Sigmoid colon (tissue), 7 donors: Measurements from ENCODE around the gene RPS18. TPM values are rescaled to one million over a fixed set of nuclear protein-coding genes. Genes with fewer than 3 reads are reported as not detected.

Source experiments
- DNase-seq: peaks from one replicate; pipeline ENCODE4 v3.0.0-alpha.2; 2019
- H3K27ac ChIP-seq, 4 donors: fragments of 200-600 bp; sonication (generic); one replicate each; pipeline ENCODE4 v1.5.1; 2016 to 2019; ENCODE audit warnings: mild to moderate bottlenecking in 1 of 4
- H3K27me3 ChIP-seq, 3 donors: fragments of 200-600 bp; sonication (generic); one replicate each; pipeline ENCODE4 v1.5.1; 2019; ENCODE audit warnings: mild to moderate bottlenecking in 1 of 3
- H3K36me3 ChIP-seq, 4 donors: fragments of 200-600 bp; sonication (generic); one replicate each; pipeline ENCODE4 v1.5.1; 2016 to 2019
- H3K4me1 ChIP-seq, 4 donors: fragments of 200-600 bp; sonication (generic); one replicate each; pipeline ENCODE4 v1.5.1; 2017 to 2019
- H3K4me3 ChIP-seq, 4 donors: fragments of 200-600 bp; sonication (generic); one replicate each; pipeline ENCODE4 v1.5.1; 2017 to 2019; ENCODE audit warnings: mild to moderate bottlenecking in 2 of 4, moderate library complexity in 1 of 4
- H3K9me3 ChIP-seq, 4 donors: fragments of 200-600 bp in 3 of 4; sonication (generic) in 3 of 4; one replicate each; pipeline versions ENCODE4 v1.5.1 to v1.6.1; 2013 to 2019
- EP300 ChIP-seq, 4 donors: sonication (generic); formaldehyde crosslinking; IDR thresholded peaks; one replicate each; pipeline ENCODE4 v1.6.1; 2017; ENCODE audit warnings: antibody characterized with exemption in 4 of 4
- POLR2A ChIP-seq, 2 donors: fragments of 450-650 bp; IDR thresholded peaks; one replicate each; pipeline ENCODE4 v1.6.1; 2016; ENCODE audit warnings: antibody characterized with exemption in 2 of 2, mild to moderate bottlenecking in 2 of 2, moderate library complexity in 2 of 2
- POLR2AphosphoS5 ChIP-seq, 4 donors: sonication (generic); formaldehyde crosslinking; IDR thresholded peaks; one replicate each; pipeline ENCODE4 v1.6.1; 2017; ENCODE audit warnings: antibody characterized with exemption in 4 of 4
- WGBS, 2 donors: extraction: QIAGEN DNeasy Blood & Tissue Kit; methylation state at CpG; one replicate each; pipeline ENCODE4 v1.1.7; 2013; 5-methylcytosine and 5-hydroxymethylcytosine counted together
- intact Hi-C: fragments of 100-400 bp; cut with DNase I; formaldehyde crosslinking; loops from one replicate; pipeline ENCODE4 v1.15.1; 2023
- polyA plus RNA-seq, 3 donors: library from polyadenylated mRNA; stranded (reverse); fragments of 200-250 nt; gene quantifications; one replicate each; pipeline ENCODE4 v1.2.3, GENCODE V29; 2013
- total RNA-seq, 4 donors: library from RNA; depleted of rRNA; stranded (reverse); fragments of >200 nt; gene quantifications; one replicate each; pipeline ENCODE4 v1.1.0, GENCODE V29; 2016
- TF ChIP-seq, protein P1 (sequence below), 4 experiments: fragments of 450-650 bp in 3 of 4; fragments of 200-600 bp in 1 of 4; IDR thresholded peaks; one replicate each; pipeline ENCODE4 v1.5.1; 2016 to 2019; ENCODE audit warnings: antibody characterized with exemption in 4 of 4, mild to moderate bottlenecking in 3 of 4, moderate library complexity in 2 of 4
- donor health status: healthy with polysubstance abuse.
- donor health status: Bipolar disorder and iron deficiency.
- donor health status: healthy.

Gene RPS18
- total and polyA plus RNA-seq, 7 donors, result 2,427 to 7,566 (median 4,052) TPM

DNA sequence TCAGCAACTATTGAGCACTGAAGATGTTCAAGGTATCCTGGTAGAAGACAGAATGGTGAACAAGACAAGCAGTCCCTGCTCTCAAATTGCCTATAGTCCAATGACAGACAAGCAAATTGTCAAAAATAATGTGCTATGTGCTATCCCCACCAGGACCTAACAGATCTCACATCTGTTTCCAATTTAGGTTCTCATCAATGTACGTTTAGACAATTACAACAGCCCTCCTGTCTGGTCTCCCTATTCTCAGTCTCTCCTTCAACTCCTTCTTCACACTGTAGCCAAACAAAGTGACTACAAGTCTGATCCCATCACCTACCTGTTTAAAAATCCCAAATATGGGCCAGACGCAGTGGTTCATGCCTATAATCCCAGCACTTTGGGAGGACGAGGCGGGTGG is 34.5 kb downstream of the RPS18 start:
- no peak for DNase-seq
- Histone ChIP-seq H3K36me3 (peaks cover 0 to 64% (median 25%) of the 10 kb centered on the region in 4 donors), H3K27me3 (no peaks in the 10 kb centered on the region), H3K27ac (no peak overlapping the region), H3K4me3 (no peak overlapping the region), H3K4me1 (peaks cover 0 to 9% (median 4%) of the 10 kb centered on the region in 4 donors), H3K9me3 (no peaks in the 10 kb centered on the region)
- intact Hi-C loops, result no loop called here
- WGBS, 2 donors, result 89 to 91% methylated on average over 4 of the region's 4 CpGs
- TF ChIP-seq EP300 (IDR thresholded peaks at IDR 0.05) (no peak), POLR2AphosphoS5 (IDR thresholded peaks at IDR 0.05) (no peak), POLR2A (IDR thresholded peaks at IDR 0.05) (no peak)
- TF ChIP-seq, protein P1, sequence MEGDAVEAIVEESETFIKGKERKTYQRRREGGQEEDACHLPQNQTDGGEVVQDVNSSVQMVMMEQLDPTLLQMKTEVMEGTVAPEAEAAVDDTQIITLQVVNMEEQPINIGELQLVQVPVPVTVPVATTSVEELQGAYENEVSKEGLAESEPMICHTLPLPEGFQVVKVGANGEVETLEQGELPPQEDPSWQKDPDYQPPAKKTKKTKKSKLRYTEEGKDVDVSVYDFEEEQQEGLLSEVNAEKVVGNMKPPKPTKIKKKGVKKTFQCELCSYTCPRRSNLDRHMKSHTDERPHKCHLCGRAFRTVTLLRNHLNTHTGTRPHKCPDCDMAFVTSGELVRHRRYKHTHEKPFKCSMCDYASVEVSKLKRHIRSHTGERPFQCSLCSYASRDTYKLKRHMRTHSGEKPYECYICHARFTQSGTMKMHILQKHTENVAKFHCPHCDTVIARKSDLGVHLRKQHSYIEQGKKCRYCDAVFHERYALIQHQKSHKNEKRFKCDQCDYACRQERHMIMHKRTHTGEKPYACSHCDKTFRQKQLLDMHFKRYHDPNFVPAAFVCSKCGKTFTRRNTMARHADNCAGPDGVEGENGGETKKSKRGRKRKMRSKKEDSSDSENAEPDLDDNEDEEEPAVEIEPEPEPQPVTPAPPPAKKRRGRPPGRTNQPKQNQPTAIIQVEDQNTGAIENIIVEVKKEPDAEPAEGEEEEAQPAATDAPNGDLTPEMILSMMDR (IDR thresholded peaks at IDR 0.05), result no peak

GRCh38 chr6:33312361-33313104 is 40.7 kb downstream of the RPS18 start:
- Histone ChIP-seq H3K27ac (peak overlapping the region; percentile 90 to 97 (median 95)), H3K36me3 (peaks cover 0 to 23% (median 2%) of the 10 kb centered on the region in 4 donors), H3K27me3 (no peaks in the 10 kb centered on the region), H3K4me3 (peak overlapping the region; percentile 65 to 89 (median 78)), H3K9me3 (no peaks in the 10 kb centered on the region), H3K4me1 (peaks cover 0 to 55% (median 42%) of the 10 kb centered on the region in 4 donors)
- TF ChIP-seq POLR2AphosphoS5 (IDR thresholded peaks at IDR 0.05) (peak in 2 of 4 donors; percentile 12 to 30), POLR2A (IDR thresholded peaks at IDR 0.05) (no peak), EP300 (IDR thresholded peaks at IDR 0.05) (no peak)
- intact Hi-C loops, result no loop called here
- WGBS, 2 donors, result 6 to 12% methylated on average over 29 of the region's 29 CpGs
- DNase-seq, result peak; percentile 84

DNA sequence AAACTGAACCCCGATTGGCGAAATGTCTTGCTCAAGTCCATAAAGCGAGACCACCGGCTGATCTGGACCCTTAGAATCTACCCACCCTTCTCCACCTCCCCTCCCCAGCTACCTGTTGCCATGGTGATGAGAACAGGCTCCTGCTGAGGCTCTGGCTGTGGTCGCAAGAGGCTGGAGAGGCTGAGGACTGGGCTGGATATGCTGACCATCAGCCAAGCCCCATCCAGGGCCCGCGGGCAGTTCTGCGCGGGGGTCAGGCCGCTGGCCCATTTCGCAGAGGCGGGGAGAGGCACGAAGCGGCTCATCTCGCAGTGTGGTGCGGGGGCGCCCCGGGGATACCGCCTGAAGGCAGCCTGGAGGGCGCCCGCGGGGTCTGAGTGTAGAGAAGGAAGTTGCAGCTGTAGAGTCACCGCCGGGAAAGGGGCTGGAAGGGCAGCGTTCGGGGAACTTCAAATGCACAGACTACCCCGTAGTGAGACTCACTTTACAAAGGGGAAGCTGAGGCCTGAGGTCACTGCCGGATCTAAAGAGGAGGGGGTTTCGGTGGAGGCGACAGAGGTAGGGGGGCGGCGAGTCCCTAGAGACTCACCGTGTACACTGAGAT is 41.3 kb downstream of the RPS18 start:
- H3K4me1 ChIP-seq, result peaks cover 0 to 58% (median 43%) of the 10 kb centered on the region in 4 donors
- H3K27ac ChIP-seq, result peak overlapping the region; percentile 90 to 97 (median 95)
- DNase-seq, result peak; percentile 81
- intact Hi-C loops, result no loop called here
- peak overlapping the region; percentile 65 to 89 (median 78) for H3K4me3 ChIP-seq
- no peaks in the 10 kb centered on the region for H3K9me3 ChIP-seq
- 0 to 1% methylated on average over 33 of the region's 33 CpGs for WGBS, 2 donors
- TF ChIP-seq, protein P1 (IDR thresholded peaks at IDR 0.05), result no peak
- TF ChIP-seq POLR2A (IDR thresholded peaks at IDR 0.05) (no peak), EP300 (IDR thresholded peaks at IDR 0.05) (no peak), POLR2AphosphoS5 (IDR thresholded peaks at IDR 0.05) (no peak)
- peaks cover 0 to 23% (median 2%) of the 10 kb centered on the region in 4 donors for H3K36me3 ChIP-seq
- H3K27me3 ChIP-seq, result no peaks in the 10 kb centered on the region

- peak; percentile 83 for DNase-seq
- 1% methylated on average over 47 of the region's 47 CpGs for WGBS, 2 donors
Observed at GRCh38 chr6:33313709-33314514, 42.0 kb downstream of the RPS18 start, which contains the start of gene TAPBP. TAPBP (minus strand) TSS chr6:33314078; CDS start chr6:33314041, 37 bp downstream.

DNA sequence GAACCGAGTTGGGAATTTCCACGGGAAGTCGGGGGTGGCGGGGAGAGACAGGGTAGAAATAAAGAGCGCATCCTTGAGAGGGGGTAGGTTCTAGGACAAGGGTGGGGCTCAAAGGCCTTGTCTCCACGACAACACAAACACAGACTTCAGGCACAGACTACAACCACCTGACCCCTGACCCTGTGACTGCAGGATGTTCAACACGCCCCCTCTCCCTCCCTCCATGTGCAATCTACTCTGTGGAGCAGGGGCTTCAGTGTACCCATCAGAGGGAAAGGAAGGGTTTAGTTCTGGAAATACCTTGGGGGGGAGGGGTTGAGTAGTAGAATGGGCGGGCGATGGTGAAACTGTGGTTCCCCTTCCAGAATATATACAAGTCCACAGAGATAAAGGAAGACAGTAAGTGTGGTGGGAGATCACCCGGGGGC is 42.7 kb downstream of the RPS18 start:
- Histone ChIP-seq H3K9me3 (no peaks in the 10 kb centered on the region), H3K4me3 (peak overlapping the region; percentile 65 to 89 (median 78)), H3K27ac (peak overlapping the region; percentile 90 to 97 (median 95)), H3K4me1 (peaks cover 0 to 69% (median 54%) of the 10 kb centered on the region in 4 donors), H3K36me3 (peaks cover 4 to 29% (median 8%) of the 10 kb centered on the region in 4 donors), H3K27me3 (no peaks in the 10 kb centered on the region)
- intact Hi-C loops, result loop anchor here (1.0 kb wide), 1 partner anchor 15 kb away; no protein-coding TSS in a partner anchor
- TF ChIP-seq POLR2AphosphoS5 (IDR thresholded peaks at IDR 0.05), result peak in 1 of 4 donors; percentile 27
- no peak for TF ChIP-seq POLR2A (IDR thresholded peaks at IDR 0.05)
- 0 to 3% methylated on average over 10 of the region's 10 CpGs for WGBS, 2 donors
- peak; percentile 89 for DNase-seq

More at GRCh38 chr6:33313709-33314514, 42.0 kb downstream of the RPS18 start, which contains the start of gene TAPBP:
- intact Hi-C loops, result loop anchor here (1.0 kb wide), 1 partner anchor 15 kb away; no protein-coding TSS in a partner anchor
- no peaks in the 10 kb centered on the region for H3K27me3 ChIP-seq
- H3K4me3 ChIP-seq, result peak within 1 kb of the TSS; percentile 65 to 89 (median 78)
- peak within 1 kb of the TSS; percentile 90 to 97 (median 95) for H3K27ac ChIP-seq
- H3K9me3 ChIP-seq, result no peaks in the 10 kb centered on the region
- TF ChIP-seq POLR2A (IDR thresholded peaks at IDR 0.05), result peak in 1 of 2 donors; percentile 25
- no peak for TF ChIP-seq EP300 (IDR thresholded peaks at IDR 0.05)
- peak; percentile 64 to 80 (median 78) for TF ChIP-seq POLR2AphosphoS5 (IDR thresholded peaks at IDR 0.05)
- H3K36me3 ChIP-seq, result peaks cover 0 to 25% (median 2%) of the 10 kb centered on the region in 4 donors
- H3K4me1 ChIP-seq, result peaks cover 0 to 65% (median 50%) of the 10 kb centered on the region in 4 donors
